Gastroesophageal sphincter (tissue), 3 donors: Measurements from ENCODE around the gene TAF9.

ENCODE experiments used
- POLR2AphosphoS5 ChIP-seq: sonication (generic); formaldehyde crosslinking; IDR thresholded peaks from one replicate; pipeline ENCODE4 v1.6.1; 2017; ENCODE audit warnings: antibody characterized with exemption
- TF ChIP-seq, protein P1 (sequence below), 4 experiments: fragments of 200-600 bp in 2 of 4; fragments of 450-650 bp in 2 of 4; sonication (generic) in 1 of 4; IDR thresholded peaks; one replicate each; pipeline ENCODE4 v1.5.1; 2017 to 2019; ENCODE audit warnings: antibody characterized with exemption in 4 of 4, mild to moderate bottlenecking in 2 of 4, moderate library complexity in 2 of 4

- no peak for TF ChIP-seq POLR2AphosphoS5
- TF ChIP-seq, protein P1, sequence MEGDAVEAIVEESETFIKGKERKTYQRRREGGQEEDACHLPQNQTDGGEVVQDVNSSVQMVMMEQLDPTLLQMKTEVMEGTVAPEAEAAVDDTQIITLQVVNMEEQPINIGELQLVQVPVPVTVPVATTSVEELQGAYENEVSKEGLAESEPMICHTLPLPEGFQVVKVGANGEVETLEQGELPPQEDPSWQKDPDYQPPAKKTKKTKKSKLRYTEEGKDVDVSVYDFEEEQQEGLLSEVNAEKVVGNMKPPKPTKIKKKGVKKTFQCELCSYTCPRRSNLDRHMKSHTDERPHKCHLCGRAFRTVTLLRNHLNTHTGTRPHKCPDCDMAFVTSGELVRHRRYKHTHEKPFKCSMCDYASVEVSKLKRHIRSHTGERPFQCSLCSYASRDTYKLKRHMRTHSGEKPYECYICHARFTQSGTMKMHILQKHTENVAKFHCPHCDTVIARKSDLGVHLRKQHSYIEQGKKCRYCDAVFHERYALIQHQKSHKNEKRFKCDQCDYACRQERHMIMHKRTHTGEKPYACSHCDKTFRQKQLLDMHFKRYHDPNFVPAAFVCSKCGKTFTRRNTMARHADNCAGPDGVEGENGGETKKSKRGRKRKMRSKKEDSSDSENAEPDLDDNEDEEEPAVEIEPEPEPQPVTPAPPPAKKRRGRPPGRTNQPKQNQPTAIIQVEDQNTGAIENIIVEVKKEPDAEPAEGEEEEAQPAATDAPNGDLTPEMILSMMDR (IDR thresholded peaks at IDR 0.05): no peak
Observed at GRCh38 chr5:69326365-69326764, 43.0 kb downstream of the TAF9 start.
